CD14-positive monocyte (primary cell): Measurements from ENCODE around the gene SLC35A4. TPM values are rescaled to one million over a fixed set of nuclear protein-coding genes. Genes with fewer than 3 reads are reported as not detected.
A peak's percentile ranks its signal among the peaks of the same experiment; 100 is the strongest.

Experiments used
- DNase-seq, 3 donors: peaks; one replicate each; pipeline ENCODE4 v3.0.0-alpha.2; 2011 to 2022
- H2AFZ ChIP-seq: 2 replicates; pipeline ENCODE4 v1.6.0; 2012; ENCODE audit warnings: mild to moderate bottlenecking, low read depth, low read length, inconsistent platforms; ENCODE audit not compliant: insufficient read depth, poor library complexity, severe bottlenecking
- H3K27ac ChIP-seq, 2 donors: 1 replicate in 1 of 2; 2 replicates in 1 of 2; pipeline ENCODE4 v1.5.1; 2012 to 2013; ENCODE audit warnings: low read length in 2 of 2, control low read depth in 1 of 2, inconsistent platforms in 1 of 2, low read depth in 1 of 2, mild to moderate bottlenecking in 1 of 2
- H3K27me3 ChIP-seq, 2 donors: one replicate each; pipeline versions ENCODE4 v1.6.0 to v1.6.1; 2011 to 2013; ENCODE audit warnings: low read length in 2 of 2; ENCODE audit not compliant: control insufficient read depth in 2 of 2, insufficient read depth in 2 of 2
- H3K36me3 ChIP-seq, 2 donors: replicated peaks in 1 of 2; 1 replicate in 1 of 2; 2 replicates in 1 of 2; pipeline versions ENCODE4 v1.5.1 to v1.6.1; 2012 to 2013; ENCODE audit warnings: low read length in 2 of 2, control low read depth in 1 of 2, inconsistent platforms in 1 of 2, mild to moderate bottlenecking in 1 of 2; ENCODE audit not compliant: insufficient read depth in 2 of 2, control insufficient read depth in 1 of 2
- H3K4me1 ChIP-seq, 2 donors: 1 replicate in 1 of 2; 2 replicates in 1 of 2; pipeline versions ENCODE4 v1.5.1 to v1.6.1; 2012 to 2013; ENCODE audit warnings: low read length in 2 of 2, control low read depth in 1 of 2, inconsistent platforms in 1 of 2, mild to moderate bottlenecking in 1 of 2, moderate library complexity in 1 of 2; ENCODE audit not compliant: insufficient read depth in 2 of 2, control insufficient read depth in 1 of 2
- H3K4me2 ChIP-seq: replicated peaks from 2 replicates; pipeline ENCODE3; 2012; ENCODE audit warnings: low read length, moderate library complexity, mild to moderate bottlenecking; ENCODE audit not compliant: poor library complexity, severe bottlenecking; ENCODE audit errors: extremely low read depth
- H3K4me3 ChIP-seq, 3 experiments: fragments of 200-600 bp in 1 of 3; sonication (generic) in 1 of 3; replicated peaks in 1 of 3; 1 replicate in 2 of 3; 2 replicates in 1 of 3; pipeline ENCODE4 v1.5.1; 2011 to 2013; ENCODE audit warnings: low read length in 3 of 3, mild to moderate bottlenecking in 3 of 3, control low read depth in 2 of 3, low read depth in 2 of 3, inconsistent platforms in 1 of 3, moderate library complexity in 1 of 3
- H3K79me2 ChIP-seq: 2 replicates; pipeline ENCODE4 v1.6.0; 2012; ENCODE audit warnings: mild to moderate bottlenecking, control low read depth, inconsistent platforms, low read length, moderate library complexity; ENCODE audit not compliant: insufficient read depth
- H3K9ac ChIP-seq: 2 replicates; pipeline ENCODE4 v1.6.0; 2017; ENCODE audit warnings: low read length, mild to moderate bottlenecking; ENCODE audit not compliant: insufficient read depth, poor library complexity, severe bottlenecking
- H3K9me3 ChIP-seq, 2 donors: replicated peaks in 1 of 2; 1 replicate in 1 of 2; 2 replicates in 1 of 2; pipeline versions ENCODE4 v1.5.1 to v1.6.1; 2012 to 2013; ENCODE audit warnings: low read length in 2 of 2, control low read depth in 1 of 2; ENCODE audit not compliant: control insufficient read depth in 1 of 2, insufficient read depth in 1 of 2
- H4K20me1 ChIP-seq: 2 replicates; pipeline ENCODE4 v1.6.0; 2012; ENCODE audit warnings: mild to moderate bottlenecking, low read length, control low read depth, moderate library complexity; ENCODE audit not compliant: insufficient read depth
- H3K27ac Mint-ChIP-seq, 7 donors: one replicate each; pipeline ENCODE4 v1.8.0; 2020; ENCODE audit warnings: mild to moderate bottlenecking in 7 of 7, mixed read lengths in 7 of 7, moderate library complexity in 6 of 7, inconsistent platforms in 2 of 7
- H3K27me3 Mint-ChIP-seq, 3 donors: one replicate each; pipeline ENCODE4 v1.8.0; 2021 to 2022; ENCODE audit warnings: low read depth in 3 of 3, mild to moderate bottlenecking in 3 of 3, mixed read lengths in 3 of 3, moderate library complexity in 3 of 3, inconsistent platforms in 1 of 3
- H3K36me3 Mint-ChIP-seq, 2 donors: one replicate each; pipeline ENCODE4 v1.8.0; 2020; ENCODE audit warnings: mixed read lengths in 2 of 2, inconsistent platforms in 1 of 2, mild to moderate bottlenecking in 1 of 2
- H3K4me1 Mint-ChIP-seq: one replicate; pipeline ENCODE4 v1.8.0; 2020; ENCODE audit warnings: mild to moderate bottlenecking, mixed read lengths
- H3K4me3 Mint-ChIP-seq, 2 donors: one replicate each; pipeline ENCODE4 v1.8.0; 2020; ENCODE audit warnings: mild to moderate bottlenecking in 2 of 2, mixed read lengths in 2 of 2, moderate library complexity in 1 of 2
- H3K9me3 Mint-ChIP-seq, 7 donors: one replicate each; pipeline ENCODE4 v1.8.0; 2020 to 2022; ENCODE audit warnings: mixed read lengths in 7 of 7, mild to moderate bottlenecking in 6 of 7, moderate library complexity in 6 of 7, inconsistent platforms in 2 of 7
- WGBS: methylation state at CpG from one replicate; pipeline ENCODE4 v1.1.5; 2013; ENCODE audit warnings: missing lambda C conversion rate; ENCODE audit not compliant: insufficient coverage; 5-methylcytosine and 5-hydroxymethylcytosine counted together
- intact Hi-C, 2 donors: fragments of 100-400 bp; cut with micrococcal nuclease; formaldehyde crosslinking; loops; one replicate each; pipeline versions ENCODE4 v1.15.0 to v1.15.1; 2023
- polyA plus RNA-seq, 3 donors: library from polyadenylated mRNA; depleted of rRNA in 1 of 3; unstranded in 2 of 3; stranded (reverse) in 1 of 3; fragments of 300-500 nt in 2 of 3; fragments of >200 nt in 1 of 3; fragmentation: Illumina TruSeq in 2 of 3; gene quantifications; 1 replicate in 2 of 3; 2 replicates in 1 of 3; pipeline ENCODE4 v1.2.3, GENCODE V29; 2012 to 2021
- TF ChIP-seq, protein P1 (sequence below): fragments of 200-600 bp; IDR thresholded peaks from one replicate; pipeline ENCODE4 v1.8.0; 2022; ENCODE audit warnings: antibody characterized with exemption, mild to moderate bottlenecking

The SLC35A4 gene
- polyA plus RNA-seq, 3 donors, result 44.0 to 67.1 (median 58.8) TPM

DNA sequence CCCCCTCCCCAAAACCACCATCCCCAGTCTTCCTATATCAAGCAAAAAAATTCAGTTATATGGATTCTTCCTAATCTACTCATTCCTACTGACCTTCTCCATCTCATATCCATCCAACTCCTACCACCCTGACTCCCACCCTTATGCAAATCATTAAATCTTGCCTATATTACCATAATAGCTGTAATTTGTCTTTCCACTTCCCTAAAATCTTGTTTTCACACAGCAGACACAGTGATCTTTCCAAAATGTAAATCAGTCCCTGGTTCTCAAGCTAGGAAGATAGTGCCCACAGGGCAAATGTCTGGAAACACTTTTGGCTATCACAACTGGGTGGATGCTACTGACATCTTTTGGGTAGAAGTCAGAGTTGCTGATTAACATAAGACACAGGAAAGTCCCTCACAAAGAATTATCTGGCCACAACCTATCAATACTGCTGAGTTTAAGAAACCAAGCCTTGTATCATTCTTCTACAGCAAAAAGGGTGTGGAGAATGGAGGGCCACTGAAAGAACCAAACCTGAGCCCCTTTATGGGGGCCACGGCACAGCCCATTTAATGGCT is 8.8 kb upstream of the SLC35A4 start:
- H2AFZ ChIP-seq, result no peak overlapping the region
- H3K27me3 ChIP-seq, result no peaks in the 10 kb centered on the region
- H3K27me3 Mint-ChIP-seq, result peaks cover 0 to 3% (median 0%) of the 10 kb centered on the region in 3 donors
- H4K20me1 ChIP-seq, result peaks cover 52% of the 10 kb centered on the region
- no peaks in the 10 kb centered on the region for H3K9me3 ChIP-seq
- peak overlapping the region; percentile 86 to 96 for H3K4me3 Mint-ChIP-seq
- H3K4me1 Mint-ChIP-seq, result peaks cover 55% of the 10 kb centered on the region
- peak overlapping the region; percentile 92 for H3K9ac ChIP-seq
- H3K9me3 Mint-ChIP-seq, result peaks cover 0 to 2% (median 0%) of the 10 kb centered on the region in 7 donors
- WGBS, result no CpG with 5 or more reads among the region's 1 CpG
- H3K79me2 ChIP-seq, result peaks cover 64% of the 10 kb centered on the region
- H3K27ac ChIP-seq, result peak overlapping the region in 1 of 2 donors; percentile 94
- peak overlapping the region; percentile 82 to 88 (median 87) for H3K4me3 ChIP-seq
- TF ChIP-seq, protein P1, sequence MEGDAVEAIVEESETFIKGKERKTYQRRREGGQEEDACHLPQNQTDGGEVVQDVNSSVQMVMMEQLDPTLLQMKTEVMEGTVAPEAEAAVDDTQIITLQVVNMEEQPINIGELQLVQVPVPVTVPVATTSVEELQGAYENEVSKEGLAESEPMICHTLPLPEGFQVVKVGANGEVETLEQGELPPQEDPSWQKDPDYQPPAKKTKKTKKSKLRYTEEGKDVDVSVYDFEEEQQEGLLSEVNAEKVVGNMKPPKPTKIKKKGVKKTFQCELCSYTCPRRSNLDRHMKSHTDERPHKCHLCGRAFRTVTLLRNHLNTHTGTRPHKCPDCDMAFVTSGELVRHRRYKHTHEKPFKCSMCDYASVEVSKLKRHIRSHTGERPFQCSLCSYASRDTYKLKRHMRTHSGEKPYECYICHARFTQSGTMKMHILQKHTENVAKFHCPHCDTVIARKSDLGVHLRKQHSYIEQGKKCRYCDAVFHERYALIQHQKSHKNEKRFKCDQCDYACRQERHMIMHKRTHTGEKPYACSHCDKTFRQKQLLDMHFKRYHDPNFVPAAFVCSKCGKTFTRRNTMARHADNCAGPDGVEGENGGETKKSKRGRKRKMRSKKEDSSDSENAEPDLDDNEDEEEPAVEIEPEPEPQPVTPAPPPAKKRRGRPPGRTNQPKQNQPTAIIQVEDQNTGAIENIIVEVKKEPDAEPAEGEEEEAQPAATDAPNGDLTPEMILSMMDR, result no peak
- peak in 1 of 3 donors; percentile 25 for DNase-seq
- peaks cover 45 to 59% of the 10 kb centered on the region in 2 donors for H3K4me1 ChIP-seq
- peak overlapping the region; percentile 89 to 99 (median 98) for H3K27ac Mint-ChIP-seq
- peaks cover 22 to 33% of the 10 kb centered on the region in 2 donors for H3K36me3 ChIP-seq
- intact Hi-C loops, result loop anchor here in 1 of 2 donors (5.0 kb wide), 1 partner anchor 46 kb away; no protein-coding TSS in a partner anchor
- peak overlapping the region; percentile 82 for H3K4me2 ChIP-seq
- H3K36me3 Mint-ChIP-seq, result peaks cover 59 to 65% of the 10 kb centered on the region in 2 donors

DNA sequence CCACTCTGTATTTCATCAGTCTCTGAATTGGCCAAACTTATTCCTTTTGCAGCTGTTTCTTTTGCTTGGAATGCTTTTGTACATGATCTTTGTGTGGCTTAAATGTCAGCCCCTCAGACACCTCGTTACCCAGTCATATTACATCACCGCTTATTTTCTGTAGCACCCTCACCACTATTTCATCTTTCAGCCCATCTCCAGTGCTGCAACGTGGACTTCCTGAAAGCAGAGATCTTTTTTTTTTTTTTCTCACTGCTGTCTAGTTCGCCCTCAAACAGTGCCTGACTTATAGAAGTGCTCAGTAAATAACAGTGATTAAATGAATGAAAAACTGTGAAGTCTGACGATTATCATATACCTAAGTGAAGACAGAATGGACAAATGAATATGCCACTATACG is 8.2 kb upstream of the SLC35A4 start:
- Histone ChIP-seq H3K27me3 (no peaks in the 10 kb centered on the region), H2AFZ (no peak overlapping the region), H3K4me1 (peaks cover 45 to 59% of the 10 kb centered on the region in 2 donors), H3K9me3 (no peaks in the 10 kb centered on the region), H3K27ac (peak overlapping the region; percentile 88 to 94), H3K9ac (peak overlapping the region; percentile 92), H4K20me1 (peaks cover 49% of the 10 kb centered on the region), H3K4me2 (peak overlapping the region; percentile 82), H3K79me2 (peaks cover 57% of the 10 kb centered on the region), H3K36me3 (peaks cover 18 to 33% of the 10 kb centered on the region in 2 donors), H3K4me3 (peak overlapping the region; percentile 82 to 88 (median 87))
- Mint-ChIP-seq H3K27me3 (peaks cover 0 to 3% (median 0%) of the 10 kb centered on the region in 3 donors), H3K27ac (peak overlapping the region; percentile 89 to 99 (median 98)), H3K9me3 (peaks cover 0 to 2% (median 0%) of the 10 kb centered on the region in 7 donors), H3K36me3 (peaks cover 58 to 65% of the 10 kb centered on the region in 2 donors), H3K4me1 (peaks cover 54% of the 10 kb centered on the region), H3K4me3 (peak overlapping the region; percentile 86 to 96)
- TF ChIP-seq, protein P1, result no peak
- peak in 2 of 3 donors; percentile 67 to 77 for DNase-seq
- WGBS, result 20% methylated on average over 2 of the region's 6 CpGs
- intact Hi-C loops, result loop anchor here in 1 of 2 donors (5.0 kb wide), 1 partner anchor 46 kb away; no protein-coding TSS in a partner anchor
